Gastroesophageal sphincter (tissue), 4 donors: ENCODE results near the gene TALDO1. TPM values are rescaled to one million over a fixed set of nuclear protein-coding genes. Genes with fewer than 3 reads are reported as not detected.

Experiments used
- ATAC-seq: fragments of 150-250 bp; one replicate; pipeline ENCODE4 v1.9.1; 2016; ENCODE audit warnings: mild to moderate bottlenecking, moderate library complexity
- H3K27ac ChIP-seq, 4 donors: fragments of 200-600 bp; sonication (generic) in 3 of 4; 1 replicate in 3 of 4; 2 replicates in 1 of 4; pipeline ENCODE4 v1.5.1; 2016 to 2019
- H3K27me3 ChIP-seq: fragments of 200-600 bp; sonication (generic); one replicate; pipeline ENCODE4 v1.5.1; 2019
- H3K36me3 ChIP-seq, 2 donors: fragments of 200-600 bp; sonication (generic); one replicate each; pipeline ENCODE4 v1.5.1; 2019; ENCODE audit warnings: control low read depth in 1 of 2
- H3K4me1 ChIP-seq, 3 donors: fragments of 200-600 bp; sonication (generic); 1 replicate in 2 of 3; 2 replicates in 1 of 3; pipeline ENCODE4 v1.5.1; 2016 to 2019; ENCODE audit warnings: control low read depth in 2 of 3
- H3K4me3 ChIP-seq, 2 donors: fragments of 200-600 bp; sonication (generic); one replicate each; pipeline ENCODE4 v1.5.1; 2019; ENCODE audit warnings: mild to moderate bottlenecking in 1 of 2, moderate library complexity in 1 of 2
- H3K9me3 ChIP-seq, 3 donors: fragments of 200-600 bp; sonication (generic); one replicate each; pipeline ENCODE4 v1.5.1; 2017 to 2019; ENCODE audit warnings: control low read depth in 2 of 3
- CTCF ChIP-seq, 4 experiments: fragments of 200-600 bp in 2 of 4; fragments of 450-650 bp in 2 of 4; sonication (generic) in 1 of 4; IDR thresholded peaks; one replicate each; pipeline ENCODE4 v1.5.1; 2017 to 2019; ENCODE audit warnings: antibody characterized with exemption in 4 of 4, mild to moderate bottlenecking in 2 of 4, moderate library complexity in 2 of 4
- EP300 ChIP-seq: sonication (generic); formaldehyde crosslinking; IDR thresholded peaks from one replicate; pipeline ENCODE4 v1.6.1; 2017; ENCODE audit warnings: antibody characterized with exemption, mild to moderate bottlenecking
- POLR2A ChIP-seq, 2 donors: fragments of 450-650 bp; IDR thresholded peaks; one replicate each; pipeline ENCODE4 v1.6.1; 2017; ENCODE audit warnings: antibody characterized with exemption in 2 of 2, mild to moderate bottlenecking in 2 of 2, moderate library complexity in 1 of 2
- POLR2AphosphoS5 ChIP-seq: sonication (generic); formaldehyde crosslinking; IDR thresholded peaks from one replicate; pipeline ENCODE4 v1.6.1; 2017; ENCODE audit warnings: antibody characterized with exemption
- WGBS, 2 donors: methylation state at CpG; one replicate each; pipeline ENCODE4 v1.1.5; 2018; ENCODE audit warnings: low coverage in 1 of 2; 5-methylcytosine and 5-hydroxymethylcytosine counted together
- total RNA-seq, 4 donors: library from RNA; depleted of rRNA; stranded (reverse); fragments of >200 nt; gene quantifications; one replicate each; pipeline ENCODE4 v1.1.0, GENCODE V29; 2016

The TALDO1 gene
- total RNA-seq, 4 donors from 2014 or later: 161 to 201 (median 185) TPM

GRCh38 chr11:746289-747157 lies 741 bp upstream of the TALDO1 start:
- peak; percentile 44 for ATAC-seq
- peak overlapping the region; percentile 65 to 99 for H3K4me3 ChIP-seq
- H3K27me3 ChIP-seq: no peaks in the 10 kb centered on the region
- peaks cover 0 to 41% (median 15%) of the 10 kb centered on the region in 3 donors for H3K4me1 ChIP-seq
- no peak for TF ChIP-seq POLR2A (IDR thresholded peaks at IDR 0.05)
- no peak for TF ChIP-seq POLR2AphosphoS5
- TF ChIP-seq CTCF (IDR thresholded peaks at IDR 0.05): no peak
- no peak for TF ChIP-seq EP300
- WGBS, 2 donors: 32 to 68% methylated on average over 15 to 18 of the region's 46 CpGs
- no peaks in the 10 kb centered on the region for H3K36me3 ChIP-seq
- H3K27ac ChIP-seq: peak overlapping the region; percentile 39 to 95 (median 86)
- H3K9me3 ChIP-seq: no peaks in the 10 kb centered on the region

- TF ChIP-seq EP300 (no peak), POLR2AphosphoS5 (no peak)
- Histone ChIP-seq H3K27ac (peak overlapping the region; percentile 51 to 95 (median 86)), H3K9me3 (no peaks in the 10 kb centered on the region), H3K4me3 (peak overlapping the region; percentile 65 to 99), H3K27me3 (no peaks in the 10 kb centered on the region), H3K4me1 (peaks cover 0 to 45% (median 15%) of the 10 kb centered on the region in 3 donors), H3K36me3 (peaks cover 0 to 9% of the 10 kb centered on the region in 2 donors)
- no peak for ATAC-seq
- no CpG with 5 or more reads among the region's 18 CpGs for WGBS, 2 donors
Measured at GRCh38 chr11:748007-748359, 719 bp downstream of the TALDO1 start.

GRCh38 chr11:749731-750130 lies 2.5 kb downstream of the TALDO1 start:
- ATAC-seq: no peak
- no peaks in the 10 kb centered on the region for H3K27me3 ChIP-seq
- peaks cover 0 to 45% (median 15%) of the 10 kb centered on the region in 3 donors for H3K4me1 ChIP-seq
- no peak overlapping the region for H3K4me3 ChIP-seq
- peaks cover 0 to 17% of the 10 kb centered on the region in 2 donors for H3K36me3 ChIP-seq
- no peak for TF ChIP-seq EP300
- TF ChIP-seq POLR2AphosphoS5: no peak
- TF ChIP-seq POLR2A (IDR thresholded peaks at IDR 0.05): no peak
- no peak for TF ChIP-seq CTCF (IDR thresholded peaks at IDR 0.05)
- H3K9me3 ChIP-seq: no peaks in the 10 kb centered on the region
- WGBS, 2 donors: 33 to 48% methylated on average over 2 of the region's 2 CpGs
- H3K27ac ChIP-seq: no peak overlapping the region

GRCh38 chr11:760236-760635 lies 13.0 kb downstream of the TALDO1 start:
- H3K9me3 ChIP-seq: no peaks in the 10 kb centered on the region
- peaks cover 0 to 100% of the 10 kb centered on the region in 2 donors for H3K36me3 ChIP-seq
- TF ChIP-seq POLR2AphosphoS5: no peak
- ATAC-seq: no peak
- H3K27ac ChIP-seq: no peak overlapping the region
- H3K4me3 ChIP-seq: no peak overlapping the region
- H3K4me1 ChIP-seq: no peaks in the 10 kb centered on the region
- no peaks in the 10 kb centered on the region for H3K27me3 ChIP-seq

GRCh38 chr11:761526-762108 lies 14.4 kb downstream of the TALDO1 start:
- H3K27me3 ChIP-seq: no peaks in the 10 kb centered on the region
- TF ChIP-seq POLR2A (IDR thresholded peaks at IDR 0.05) (no peak), POLR2AphosphoS5 (no peak), EP300 (no peak), CTCF (IDR thresholded peaks at IDR 0.05) (no peak)
- no peak overlapping the region for H3K27ac ChIP-seq
- WGBS, 2 donors: 88 to 89% methylated on average over 5 to 8 of the region's 8 CpGs
- H3K9me3 ChIP-seq: no peaks in the 10 kb centered on the region
- H3K4me3 ChIP-seq: no peak overlapping the region
- no peak for ATAC-seq
- no peaks in the 10 kb centered on the region for H3K4me1 ChIP-seq
- H3K36me3 ChIP-seq: peaks cover 0 to 100% of the 10 kb centered on the region in 2 donors
